DND-41 (cell line): Measurements from ENCODE around the gene SLC6A17.

Experiments used
- CTCF ChIP-seq: IDR thresholded peaks from 2 replicates; pipeline ENCODE4 v1.5.1; 2012; ENCODE audit warnings: borderline replicate concordance, low read length, moderate library complexity, mild to moderate bottlenecking; ENCODE audit not compliant: poor library complexity, severe bottlenecking; ENCODE audit errors: extremely low read depth
- EZH2 ChIP-seq: IDR thresholded peaks from 3 replicates; pipeline ENCODE4 v1.6.1; 2012; ENCODE audit warnings: borderline replicate concordance, low read depth, mild to moderate bottlenecking, moderate library complexity, low read length, inconsistent platforms; ENCODE audit not compliant: severe bottlenecking

GRCh38 chr1:110130113-110130591 lies 20.1 kb upstream of the SLC6A17 start:
- TF ChIP-seq CTCF (no peak), EZH2 (no peak)
